Measurements from ENCODE around the gene CMTM7.

CMTM7 gene

DNA sequence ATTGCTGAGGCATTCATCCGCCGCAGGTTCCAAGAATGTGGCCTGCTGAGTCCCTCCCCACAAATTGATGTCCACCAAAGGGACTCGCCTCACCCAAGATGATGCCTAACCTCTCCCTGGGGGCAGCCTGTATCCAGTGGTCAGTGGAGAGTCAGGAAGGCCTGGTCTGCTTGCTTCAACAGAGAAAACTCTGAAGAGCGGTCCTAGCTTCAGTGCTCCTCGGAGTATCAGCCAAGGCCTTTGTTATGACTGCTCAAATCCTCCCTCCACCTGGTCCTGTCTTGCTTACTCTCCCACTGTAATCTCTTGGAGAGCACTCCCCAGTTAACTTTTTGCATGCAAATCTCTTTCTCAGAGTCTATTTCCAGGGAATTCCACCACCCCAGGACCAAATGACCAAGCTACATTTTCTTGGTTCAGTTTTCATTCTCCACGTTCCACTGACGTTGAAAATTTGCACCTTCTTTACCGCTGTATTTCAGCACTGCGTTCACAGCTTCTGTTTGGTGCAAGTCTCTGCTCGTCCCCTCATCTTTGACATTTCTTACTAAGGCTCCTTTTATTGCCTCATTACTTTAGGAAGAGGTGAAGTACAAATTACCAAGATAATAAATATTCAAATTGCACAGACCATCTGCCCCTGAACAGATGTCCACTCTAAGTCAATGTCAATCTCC, 22.3 kb downstream of the CMTM7 start:
- TF ChIP-seq, protein P1, sequence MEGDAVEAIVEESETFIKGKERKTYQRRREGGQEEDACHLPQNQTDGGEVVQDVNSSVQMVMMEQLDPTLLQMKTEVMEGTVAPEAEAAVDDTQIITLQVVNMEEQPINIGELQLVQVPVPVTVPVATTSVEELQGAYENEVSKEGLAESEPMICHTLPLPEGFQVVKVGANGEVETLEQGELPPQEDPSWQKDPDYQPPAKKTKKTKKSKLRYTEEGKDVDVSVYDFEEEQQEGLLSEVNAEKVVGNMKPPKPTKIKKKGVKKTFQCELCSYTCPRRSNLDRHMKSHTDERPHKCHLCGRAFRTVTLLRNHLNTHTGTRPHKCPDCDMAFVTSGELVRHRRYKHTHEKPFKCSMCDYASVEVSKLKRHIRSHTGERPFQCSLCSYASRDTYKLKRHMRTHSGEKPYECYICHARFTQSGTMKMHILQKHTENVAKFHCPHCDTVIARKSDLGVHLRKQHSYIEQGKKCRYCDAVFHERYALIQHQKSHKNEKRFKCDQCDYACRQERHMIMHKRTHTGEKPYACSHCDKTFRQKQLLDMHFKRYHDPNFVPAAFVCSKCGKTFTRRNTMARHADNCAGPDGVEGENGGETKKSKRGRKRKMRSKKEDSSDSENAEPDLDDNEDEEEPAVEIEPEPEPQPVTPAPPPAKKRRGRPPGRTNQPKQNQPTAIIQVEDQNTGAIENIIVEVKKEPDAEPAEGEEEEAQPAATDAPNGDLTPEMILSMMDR (IDR thresholded peaks at IDR 0.05; ENCODE audit: insufficient read depth, low read depth, low read length, missing control alignments): no peak
- H3K4me3 ChIP-seq (ENCODE audit: low read length): no peak overlapping the region
- peak; percentile 63 for DNase-seq (ENCODE audit: low read depth)

GRCh38 chr3:32414522-32415202, 23.0 kb downstream of the CMTM7 start:
- no peak overlapping the region for H3K4me3 ChIP-seq (ENCODE audit: low read length)
- DNase-seq (ENCODE audit: low read depth): peak; percentile 69
- TF ChIP-seq, protein P1 (IDR thresholded peaks at IDR 0.05; ENCODE audit: insufficient read depth, low read depth, low read length, missing control alignments): no peak

GRCh38 chr3:32419742-32420125, 28.1 kb downstream of the CMTM7 start:
- no peak overlapping the region for H3K4me3 ChIP-seq (ENCODE audit: low read length)
- DNase-seq (ENCODE audit: low read depth): no peak
- TF ChIP-seq, protein P1 (IDR thresholded peaks at IDR 0.05; ENCODE audit: insufficient read depth, low read depth, low read length, missing control alignments): no peak

GRCh38 chr3:32420126-32421038, 28.7 kb downstream of the CMTM7 start:
- no peak overlapping the region for H3K4me3 ChIP-seq (ENCODE audit: low read length)
- TF ChIP-seq, protein P1 (IDR thresholded peaks at IDR 0.05; ENCODE audit: insufficient read depth, low read depth, low read length, missing control alignments): peak; percentile 31
- DNase-seq (ENCODE audit: low read depth): peak; percentile 87

DNA sequence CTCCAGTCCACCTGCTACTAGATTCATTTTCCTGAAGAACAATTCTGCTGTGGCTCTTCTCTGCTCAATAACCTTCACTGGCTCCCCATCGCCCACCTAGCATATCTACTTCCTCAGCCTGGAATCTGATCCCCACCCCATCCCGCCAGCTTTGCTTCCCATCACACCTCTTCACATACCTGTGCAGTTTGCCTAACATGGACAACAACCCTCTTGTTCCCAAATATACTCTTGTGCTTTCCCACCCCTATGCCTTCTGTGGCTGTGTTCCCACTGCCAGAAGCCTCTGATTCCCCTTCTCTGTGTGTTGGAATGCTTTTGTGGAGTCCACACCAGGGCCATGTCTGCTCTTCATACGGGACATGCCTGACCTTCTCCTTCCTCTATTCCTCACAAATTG, 29.5 kb downstream of the CMTM7 start:
- DNase-seq (ENCODE audit: low read depth): no peak
- TF ChIP-seq, protein P1 (IDR thresholded peaks at IDR 0.05; ENCODE audit: insufficient read depth, low read depth, low read length, missing control alignments): no peak
- no peak overlapping the region for H3K4me3 ChIP-seq (ENCODE audit: low read length)

- H3K4me3 ChIP-seq (ENCODE audit: low read length): no peak overlapping the region
- peak; percentile 98 for DNase-seq (ENCODE audit: low read depth)
- TF ChIP-seq, protein P1 (IDR thresholded peaks at IDR 0.05; ENCODE audit: insufficient read depth, low read depth, low read length, missing control alignments): no peak
Observed at GRCh38 chr3:32421991-32422859, 30.6 kb downstream of the CMTM7 start.
